HEK293 (cell line): ENCODE data around the gene PIGN.

Experiments used
- CTCF ChIA-PET: fragments of 350-600 bp; formaldehyde crosslinking; extraction: SDS; loops from one replicate; lab custom pipeline; 2021; ENCODE audit warnings: antibody characterized with exemption; lab: Yijun Ruan, JAX
- POLR2A ChIA-PET: fragments of 300-600 bp; formaldehyde crosslinking; extraction: SDS; loops from one replicate; lab custom pipeline; 2020; ENCODE audit warnings: antibody characterized with exemption, inconsistent platforms; lab: Yijun Ruan, JAX
- H3K27ac ChIP-seq: fragments of 200-500 bp; sonication (Bioruptor generic); 2 replicates; pipeline ENCODE4 v1.5.1; 2014; ENCODE audit warnings: low read depth, low read length, control low read depth, inconsistent platforms; ENCODE audit errors: extremely low read depth
- H3K36me3 ChIP-seq, 2 experiments: fragments of 200-500 bp in 1 of 2; sonication (Bioruptor generic) in 1 of 2; 1 replicate in 1 of 2; 2 replicates in 1 of 2; pipeline ENCODE4 v1.5.1; 2014 to 2017; ENCODE audit warnings: inconsistent platforms in 2 of 2, low read length in 2 of 2; ENCODE audit not compliant: control insufficient read depth in 2 of 2, insufficient read depth in 1 of 2
- H3K4me1 ChIP-seq: fragments of 200-500 bp; sonication (Bioruptor generic); 2 replicates; pipeline ENCODE4 v1.5.1; 2014; ENCODE audit warnings: mild to moderate bottlenecking, low read length, inconsistent platforms; ENCODE audit not compliant: control insufficient read depth, insufficient read depth
- H3K4me3 ChIP-seq: 2 replicates; pipeline ENCODE4 v1.5.1; 2011; ENCODE audit warnings: low read depth, mild to moderate bottlenecking, control low read depth, low read length, moderate library complexity
- H3K9me3 ChIP-seq: fragments of 200-500 bp; sonication (Bioruptor generic); 2 replicates; pipeline ENCODE4 v1.5.1; 2014; ENCODE audit warnings: low read depth, low read length, inconsistent platforms; ENCODE audit not compliant: control insufficient read depth, insufficient read depth
- PRDM2 ChIP-seq: fragments of 450-650 bp; formaldehyde crosslinking; IDR thresholded peaks from 2 replicates; pipeline ENCODE4 v1.5.1; 2016; ENCODE audit warnings: missing biosample characterization, missing genetic modification characterization, borderline replicate concordance
- PRDM4 ChIP-seq: fragments of 450-650 bp; formaldehyde crosslinking; IDR thresholded peaks from 2 replicates; pipeline ENCODE4 v1.5.1; 2017; ENCODE audit warnings: missing biosample characterization, missing genetic modification characterization
- PRDM6 ChIP-seq: fragments of 450-650 bp; formaldehyde crosslinking; IDR thresholded peaks from 2 replicates; pipeline ENCODE4 v1.5.1; 2017; ENCODE audit warnings: missing biosample characterization, missing genetic modification characterization
- ZBTB20 ChIP-seq: fragments of 450-650 bp; formaldehyde crosslinking; IDR thresholded peaks from 2 replicates; pipeline ENCODE4 v1.5.1; 2016; ENCODE audit warnings: missing biosample characterization, missing genetic modification characterization
- ZBTB21 ChIP-seq: fragments of 450-650 bp; formaldehyde crosslinking; IDR thresholded peaks from 2 replicates; pipeline ENCODE4 v1.5.1; 2017; ENCODE audit warnings: missing biosample characterization, missing genetic modification characterization
- ZBTB44 ChIP-seq: fragments of 450-650 bp; IDR thresholded peaks from 2 replicates; pipeline ENCODE4 v1.5.1; 2018; ENCODE audit warnings: missing biosample characterization, mild to moderate bottlenecking, missing genetic modification characterization
- ZNF23 ChIP-seq: fragments of 450-650 bp; formaldehyde crosslinking; IDR thresholded peaks from 2 replicates; pipeline ENCODE4 v1.5.1; 2016; ENCODE audit warnings: missing biosample characterization, missing genetic modification characterization, borderline replicate concordance
- ZNF239 ChIP-seq: fragments of 450-650 bp; formaldehyde crosslinking; IDR thresholded peaks from 2 replicates; pipeline ENCODE4 v1.5.1; 2016; ENCODE audit warnings: missing biosample characterization, missing genetic modification characterization
- ZNF24 ChIP-seq: fragments of 450-650 bp; formaldehyde crosslinking; IDR thresholded peaks from 2 replicates; pipeline ENCODE4 v1.5.1; 2016; ENCODE audit warnings: missing biosample characterization, missing genetic modification characterization
- ZNF311 ChIP-seq: fragments of 450-650 bp; formaldehyde crosslinking; IDR thresholded peaks from 2 replicates; pipeline ENCODE4 v1.5.1; 2017; ENCODE audit warnings: missing biosample characterization, missing genetic modification characterization, borderline replicate concordance
- ZNF335 ChIP-seq: fragments of 450-650 bp; formaldehyde crosslinking; conservative IDR thresholded peaks from 2 replicates; pipeline ENCODE4 v1.5.1; 2016; ENCODE audit warnings: missing biosample characterization, missing genetic modification characterization
- ZNF366 ChIP-seq: fragments of 450-650 bp; formaldehyde crosslinking; conservative IDR thresholded peaks from 2 replicates; pipeline ENCODE4 v1.5.1; 2016; ENCODE audit warnings: missing biosample characterization, missing genetic modification characterization
- ZNF394 ChIP-seq: fragments of 450-650 bp; formaldehyde crosslinking; IDR thresholded peaks from 2 replicates; pipeline ENCODE4 v1.5.1; 2016; ENCODE audit warnings: missing biosample characterization, missing genetic modification characterization, mild to moderate bottlenecking, moderate library complexity, borderline replicate concordance
- ZNF449 ChIP-seq: fragments of 450-650 bp; formaldehyde crosslinking; IDR thresholded peaks from 2 replicates; pipeline ENCODE4 v1.5.1; 2017; ENCODE audit warnings: missing biosample characterization, mild to moderate bottlenecking, missing genetic modification characterization, moderate library complexity
- ZNF514 ChIP-seq: fragments of 450-650 bp; formaldehyde crosslinking; IDR thresholded peaks from 2 replicates; pipeline ENCODE4 v1.5.1; 2016; ENCODE audit warnings: missing biosample characterization, missing genetic modification characterization
- ZNF560 ChIP-seq: fragments of 450-650 bp; formaldehyde crosslinking; IDR thresholded peaks from 2 replicates; pipeline ENCODE4 v1.5.1; 2017; ENCODE audit warnings: missing biosample characterization, missing genetic modification characterization, borderline replicate concordance
- ZNF621 ChIP-seq: fragments of 450-650 bp; formaldehyde crosslinking; IDR thresholded peaks from 2 replicates; pipeline ENCODE4 v1.5.1; 2017; ENCODE audit warnings: missing biosample characterization, missing genetic modification characterization
- ZNF629 ChIP-seq: fragments of 450-650 bp; formaldehyde crosslinking; IDR thresholded peaks from 2 replicates; pipeline ENCODE4 v1.5.1; 2017; ENCODE audit warnings: missing biosample characterization, missing genetic modification characterization
- ZNF707 ChIP-seq: fragments of 450-650 bp; formaldehyde crosslinking; IDR thresholded peaks from 2 replicates; pipeline ENCODE4 v1.5.1; 2016; ENCODE audit warnings: missing biosample characterization, missing genetic modification characterization
- ZNF747 ChIP-seq: fragments of 450-650 bp; formaldehyde crosslinking; IDR thresholded peaks from 2 replicates; pipeline ENCODE4 v1.5.1; 2016; ENCODE audit warnings: missing biosample characterization, missing genetic modification characterization
- ZSCAN5A ChIP-seq: fragments of 450-650 bp; formaldehyde crosslinking; IDR thresholded peaks from 2 replicates; pipeline ENCODE4 v1.5.1; 2016; ENCODE audit warnings: missing biosample characterization, missing genetic modification characterization

PIGN gene

GRCh38 chr18:61991836-61992235 lies 195.0 kb downstream of the PIGN start:
- ChIA-PET POLR2A (no interaction called here), CTCF (interaction anchor here (1.2 kb wide), 1 partner anchor 91 kb away, joined by 4 read pairs; no protein-coding TSS in a partner anchor)
- no peak overlapping the region for H3K27ac ChIP-seq
- TF ChIP-seq ZNF621 (tag by site-specific recombination) (no peak), ZNF335 (tag by site-specific recombination) (no peak), ZNF311 (no peak), PRDM6 (no peak), ZNF707 (tag by site-specific recombination) (no peak), ZNF747 (no peak), ZNF394 (tag by site-specific recombination) (no peak), ZNF366 (no peak), ZSCAN5A (tag by site-specific recombination) (no peak), ZBTB21 (tag by site-specific recombination) (no peak), ZNF23 (tag by site-specific recombination) (no peak), ZBTB44 (no peak)
- TF ChIP-seq, all 188 proteins: peak for 0
- Histone ChIP-seq H3K36me3 (no peaks in the 10 kb centered on the region), H3K4me3 (no peak overlapping the region), H3K4me1 (peaks cover 22% of the 10 kb centered on the region), H3K9me3 (no peaks in the 10 kb centered on the region)

- POLR2A ChIA-PET, result no interaction called here
- Histone ChIP-seq H3K27ac (no peak overlapping the region), H3K4me1 (peaks cover 22% of the 10 kb centered on the region), H3K36me3 (no peaks in the 10 kb centered on the region), H3K4me3 (no peak overlapping the region), H3K9me3 (no peaks in the 10 kb centered on the region)
- CTCF ChIA-PET, result interaction anchor here (1.2 kb wide), 1 partner anchor 90 kb away, joined by 4 read pairs; no protein-coding TSS in a partner anchor
- no peak for TF ChIP-seq ZNF514 (tag by site-specific recombination)
- no peak for TF ChIP-seq ZBTB20 (tag by site-specific recombination)
- TF ChIP-seq ZNF449 (tag by site-specific recombination), result no peak
- no peak for TF ChIP-seq ZNF629
- no peak for TF ChIP-seq ZNF560 (tag by site-specific recombination)
- TF ChIP-seq PRDM2, result no peak
- no peak for TF ChIP-seq ZNF24 (tag by site-specific recombination)
- TF ChIP-seq PRDM4, result no peak
- TF ChIP-seq ZNF239 (tag by site-specific recombination), result no peak
These were observed 195.7 kb downstream of the PIGN start for GRCh38 chr18:61991201-61991600.
